ENCODE data around the gene NAA20.
"Not testable (repeated sequence)": the region's sequence is repeated elsewhere in the genome, so short reads cannot be mapped to it uniquely, and the experiment has no call there.

Gene NAA20

DNA sequence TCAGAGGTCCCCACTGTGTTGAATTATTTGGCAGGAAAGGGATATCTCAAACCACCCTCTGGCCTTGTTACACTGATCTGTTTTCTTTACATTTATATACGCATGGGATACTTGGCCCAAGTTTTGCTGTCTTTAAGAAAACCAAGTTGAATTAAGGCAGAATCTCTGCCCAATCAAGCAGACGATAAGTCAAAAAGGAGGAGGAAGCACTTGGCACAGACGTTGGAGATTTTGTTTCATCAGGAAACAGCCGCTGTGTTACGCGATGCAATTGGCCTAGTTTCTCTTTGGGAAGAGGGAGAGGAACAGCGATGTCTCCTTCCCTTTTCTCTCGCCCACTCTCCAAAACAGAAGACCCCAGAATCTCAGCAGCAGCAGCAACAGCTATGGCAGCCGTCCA is 20.2 kb upstream of the NAA20 start:
- TF ChIP-seq, protein P1, sequence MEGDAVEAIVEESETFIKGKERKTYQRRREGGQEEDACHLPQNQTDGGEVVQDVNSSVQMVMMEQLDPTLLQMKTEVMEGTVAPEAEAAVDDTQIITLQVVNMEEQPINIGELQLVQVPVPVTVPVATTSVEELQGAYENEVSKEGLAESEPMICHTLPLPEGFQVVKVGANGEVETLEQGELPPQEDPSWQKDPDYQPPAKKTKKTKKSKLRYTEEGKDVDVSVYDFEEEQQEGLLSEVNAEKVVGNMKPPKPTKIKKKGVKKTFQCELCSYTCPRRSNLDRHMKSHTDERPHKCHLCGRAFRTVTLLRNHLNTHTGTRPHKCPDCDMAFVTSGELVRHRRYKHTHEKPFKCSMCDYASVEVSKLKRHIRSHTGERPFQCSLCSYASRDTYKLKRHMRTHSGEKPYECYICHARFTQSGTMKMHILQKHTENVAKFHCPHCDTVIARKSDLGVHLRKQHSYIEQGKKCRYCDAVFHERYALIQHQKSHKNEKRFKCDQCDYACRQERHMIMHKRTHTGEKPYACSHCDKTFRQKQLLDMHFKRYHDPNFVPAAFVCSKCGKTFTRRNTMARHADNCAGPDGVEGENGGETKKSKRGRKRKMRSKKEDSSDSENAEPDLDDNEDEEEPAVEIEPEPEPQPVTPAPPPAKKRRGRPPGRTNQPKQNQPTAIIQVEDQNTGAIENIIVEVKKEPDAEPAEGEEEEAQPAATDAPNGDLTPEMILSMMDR (conservative IDR thresholded peaks at IDR 0.05; ENCODE audit: low read depth, low read length), result no peak
- H3K4me3 ChIP-seq (ENCODE audit: low read length), result no peak overlapping the region
- DNase-seq (ENCODE audit: low read depth), result no peak

DNA sequence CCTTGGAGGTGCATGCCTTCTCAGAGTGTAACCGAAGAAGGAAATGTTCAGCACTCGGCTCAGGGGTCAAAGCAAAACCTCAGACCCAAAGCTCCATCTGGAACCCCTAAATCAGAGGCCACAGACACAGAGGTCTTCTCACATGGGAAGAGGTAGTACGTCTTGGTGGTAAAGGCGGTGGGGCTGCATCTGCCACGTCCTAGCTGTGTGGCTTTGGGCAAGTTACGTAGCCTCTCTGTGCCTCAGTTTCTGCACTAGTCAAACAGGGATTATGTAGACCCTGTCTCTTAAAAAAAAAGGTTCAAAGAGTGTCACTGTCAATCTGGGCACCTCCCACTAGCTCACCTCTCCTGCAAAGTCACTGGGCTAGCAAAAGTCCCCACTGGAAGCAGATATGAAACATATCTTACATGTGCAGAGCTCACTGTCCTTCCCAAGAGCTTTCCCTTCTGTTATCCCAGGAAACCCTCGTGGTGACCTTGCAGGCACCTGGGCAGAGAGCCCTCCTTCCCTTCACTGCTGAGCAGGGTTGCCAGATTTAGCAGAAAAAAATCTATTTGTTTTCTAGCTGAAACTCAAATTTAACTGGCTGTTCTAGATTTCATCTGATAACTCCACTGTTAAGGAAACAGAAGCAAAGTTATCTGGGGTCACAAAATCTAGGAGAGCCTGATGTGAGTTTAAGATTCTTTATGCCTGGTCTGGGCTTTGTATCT is 18.0 kb upstream of the NAA20 start:
- no peak for DNase-seq (ENCODE audit: low read depth)
- no peak overlapping the region for H3K4me3 ChIP-seq (ENCODE audit: low read length)
- TF ChIP-seq, protein P1 (conservative IDR thresholded peaks at IDR 0.05; ENCODE audit: low read depth, low read length), result no peak

DNA sequence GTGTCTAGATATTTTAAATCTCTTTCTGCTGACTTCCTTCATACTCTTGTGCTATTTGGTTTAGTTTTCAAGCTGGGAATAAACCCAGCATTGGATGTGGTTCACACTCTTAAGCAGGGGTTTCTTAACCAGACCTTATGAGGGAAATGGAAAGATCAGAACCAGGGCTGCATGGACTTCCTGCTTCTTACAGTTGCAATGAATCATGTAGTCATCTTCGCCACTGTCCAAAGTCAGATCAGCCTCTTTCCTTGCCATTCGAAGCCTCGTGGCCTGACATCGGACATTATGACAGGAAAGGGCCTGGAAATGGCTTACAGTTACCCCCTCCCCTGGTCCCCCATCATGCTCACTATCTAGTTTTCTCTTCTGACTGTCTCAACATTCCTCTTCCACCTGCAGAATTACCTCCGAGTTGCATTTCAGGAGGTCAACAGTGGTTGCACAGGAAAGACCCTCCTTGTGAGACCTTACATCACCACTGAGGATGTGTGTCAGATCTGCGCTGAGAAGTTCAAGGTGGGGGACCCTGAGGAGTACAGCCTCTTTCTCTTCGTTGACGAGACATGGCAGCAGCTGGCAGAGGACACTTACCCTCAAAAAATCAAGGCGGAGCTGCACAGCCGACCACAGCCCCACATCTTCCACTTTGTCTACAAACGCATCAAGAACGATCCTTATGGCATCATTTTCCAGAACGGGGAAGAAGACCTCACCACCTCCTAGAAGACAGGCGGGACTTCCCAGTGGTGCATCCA is 16.8 kb upstream of the NAA20 start:
- no peak overlapping the region for H3K4me3 ChIP-seq (ENCODE audit: low read length)
- TF ChIP-seq, protein P1 (conservative IDR thresholded peaks at IDR 0.05; ENCODE audit: low read depth, low read length), result no peak
- no peak for DNase-seq (ENCODE audit: low read depth)

DNA sequence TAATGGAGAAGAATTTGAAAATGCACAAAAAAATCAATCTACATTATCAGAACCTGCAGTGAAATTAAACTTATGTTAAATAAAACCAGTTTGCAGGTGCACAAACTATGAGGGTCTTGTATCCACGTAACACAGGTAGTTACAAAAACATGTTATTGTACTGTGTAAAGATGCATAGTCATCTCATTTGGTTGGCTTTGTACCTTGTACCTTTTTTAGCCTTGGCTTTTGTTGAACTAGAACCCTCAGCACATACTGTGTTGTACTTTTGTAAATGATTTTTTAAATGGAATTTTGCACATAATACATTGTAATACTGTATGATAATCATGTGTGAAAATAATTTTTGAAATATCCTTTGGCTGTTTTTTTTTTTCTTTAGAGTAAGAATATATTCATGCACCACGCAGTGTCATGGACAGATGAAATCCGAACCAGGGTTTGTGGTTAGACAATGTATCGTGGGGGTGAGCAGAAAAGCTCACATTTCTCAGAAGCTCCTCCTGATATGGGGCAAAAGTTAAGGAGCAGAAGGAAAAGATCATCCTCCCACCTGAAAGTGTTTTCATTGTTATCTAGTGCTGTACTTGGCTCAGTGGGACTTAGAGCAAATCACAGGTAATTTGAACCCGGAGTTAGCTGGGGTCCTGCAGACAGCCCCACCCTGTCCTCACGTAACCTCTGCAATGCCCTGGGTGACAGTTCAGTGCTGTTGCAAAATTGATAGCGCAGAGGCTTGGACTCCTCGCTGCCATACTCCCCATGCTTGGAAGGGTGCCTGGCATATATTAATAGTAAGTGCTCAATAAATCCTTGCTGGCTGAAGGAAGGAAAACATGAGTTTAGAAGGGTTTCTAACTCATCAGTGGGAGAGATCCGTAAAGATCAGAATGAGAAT is 14.8 kb upstream of the NAA20 start:
- DNase-seq (ENCODE audit: low read depth), result no peak
- H3K4me3 ChIP-seq (ENCODE audit: low read length), result no peak overlapping the region
- TF ChIP-seq, protein P1 (conservative IDR thresholded peaks at IDR 0.05; ENCODE audit: low read depth, low read length), result no peak

DNA sequence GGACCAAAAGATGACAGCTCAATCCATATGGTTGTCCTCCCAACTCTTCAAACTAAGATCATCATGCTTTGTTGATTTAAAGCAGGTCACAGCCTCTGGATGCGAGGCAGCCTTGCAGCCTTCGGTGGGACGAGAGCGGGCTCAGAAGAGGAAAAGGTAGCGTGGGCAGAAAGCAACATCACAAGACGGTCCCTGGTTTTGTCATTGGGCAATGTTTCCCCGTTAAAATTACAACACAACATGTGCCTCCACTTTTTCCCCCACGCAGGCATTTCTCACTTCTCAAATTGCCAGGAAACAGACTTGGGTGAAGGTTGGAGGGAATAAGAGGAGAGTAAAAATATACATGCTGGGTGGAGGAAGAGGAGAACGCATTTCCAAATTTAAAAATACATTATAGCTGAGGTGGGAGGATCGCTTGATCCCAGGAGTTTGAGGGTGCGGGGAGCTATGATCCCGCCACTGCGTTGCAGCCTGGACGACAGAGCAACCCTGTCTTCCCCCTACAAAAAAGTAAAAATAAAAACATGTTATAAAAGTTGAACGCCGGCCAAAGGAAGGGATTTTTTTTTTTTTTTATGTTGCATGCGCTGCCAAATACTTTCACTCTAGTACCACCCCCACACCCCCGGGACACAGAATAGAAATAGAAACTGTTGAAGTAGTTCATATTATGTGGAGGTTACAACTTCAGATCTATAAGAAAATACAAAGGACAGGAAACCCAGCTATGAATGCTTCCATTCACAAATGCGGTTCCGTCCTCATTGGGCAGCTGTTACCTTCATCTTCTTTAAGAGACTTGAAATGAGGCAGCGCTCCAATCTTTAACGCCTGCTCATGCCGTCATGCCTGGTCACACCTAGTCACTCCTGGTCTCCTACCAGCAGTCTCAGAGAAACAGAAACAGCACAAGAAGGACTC is 13.9 kb upstream of the NAA20 start:
- TF ChIP-seq, protein P1 (conservative IDR thresholded peaks at IDR 0.05; ENCODE audit: low read depth, low read length), result no peak
- DNase-seq (ENCODE audit: low read depth), result no peak
- H3K4me3 ChIP-seq (ENCODE audit: low read length), result no peak overlapping the region

DNA sequence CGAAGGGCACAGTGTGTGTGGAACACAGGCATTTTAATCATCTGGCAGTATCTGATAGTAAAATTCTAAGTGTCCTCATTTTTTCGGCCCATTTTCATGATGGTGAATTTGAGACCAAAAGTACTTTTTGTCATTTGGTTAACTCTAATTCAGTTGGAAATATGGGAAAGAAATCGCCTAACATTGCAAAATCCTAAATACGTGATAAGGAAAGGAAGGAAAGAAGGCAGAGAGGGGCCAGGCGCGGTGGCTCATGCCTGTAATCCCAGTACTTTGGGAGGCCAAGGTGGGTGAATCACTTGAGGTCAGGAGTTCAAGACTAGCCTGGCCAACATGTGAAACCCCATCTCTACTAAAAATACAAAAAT is 13.2 kb upstream of the NAA20 start:
- not testable (repeated sequence) for DNase-seq (ENCODE audit: low read depth); H3K4me3 ChIP-seq (ENCODE audit: low read length)
